Neuron (in vitro differentiated cells): ENCODE results near the gene NUTF2.

Source experiments
- H2AFZ ChIP-seq: one replicate; pipeline ENCODE4 v1.6.1; 2013; ENCODE audit warnings: low read depth, mild to moderate bottlenecking, inconsistent platforms, low read length, moderate library complexity
- H3K27me3 ChIP-seq: one replicate; pipeline ENCODE4 v1.6.1; 2013; ENCODE audit warnings: low read length; ENCODE audit not compliant: insufficient read depth
- H3K36me3 ChIP-seq: one replicate; pipeline ENCODE4 v1.6.1; 2013; ENCODE audit warnings: low read length; ENCODE audit not compliant: insufficient read depth
- H3K4me1 ChIP-seq: one replicate; pipeline ENCODE4 v1.6.1; 2013; ENCODE audit warnings: low read length; ENCODE audit not compliant: insufficient read depth
- H3K4me3 ChIP-seq: 2 replicates; pipeline ENCODE4 v1.5.1; 2013; ENCODE audit warnings: mild to moderate bottlenecking, low read length, moderate library complexity
- H3K9me3 ChIP-seq: one replicate; pipeline ENCODE4 v1.6.1; 2013; ENCODE audit warnings: low read length

Gene NUTF2

GRCh38 chr16:67843343-67843765 is 3.4 kb upstream of the NUTF2 start:
- peaks cover 37% of the 10 kb centered on the region for H3K4me1 ChIP-seq
- no peak overlapping the region for H2AFZ ChIP-seq
- no peaks in the 10 kb centered on the region for H3K36me3 ChIP-seq
- H3K4me3 ChIP-seq, result peak overlapping the region; percentile 85
- H3K9me3 ChIP-seq, result no peaks in the 10 kb centered on the region
- H3K27me3 ChIP-seq, result no peaks in the 10 kb centered on the region

- no peaks in the 10 kb centered on the region for H3K27me3 ChIP-seq
- H3K36me3 ChIP-seq, result peaks cover 5% of the 10 kb centered on the region
- H3K9me3 ChIP-seq, result no peaks in the 10 kb centered on the region
- H3K4me1 ChIP-seq, result peaks cover 37% of the 10 kb centered on the region
- H3K4me3 ChIP-seq, result no peak overlapping the region
- H2AFZ ChIP-seq, result no peak overlapping the region
Measured at GRCh38 chr16:67844497-67844896, 2.2 kb upstream of the NUTF2 start.

- peaks cover 37% of the 10 kb centered on the region for H3K4me1 ChIP-seq
- H3K27me3 ChIP-seq, result no peaks in the 10 kb centered on the region
- no peak overlapping the region for H2AFZ ChIP-seq
- H3K9me3 ChIP-seq, result no peaks in the 10 kb centered on the region
- H3K36me3 ChIP-seq, result peaks cover 7% of the 10 kb centered on the region
- H3K4me3 ChIP-seq, result peak overlapping the region; percentile 96
Measured at GRCh38 chr16:67845291-67846062, 1.3 kb upstream of the NUTF2 start.

GRCh38 chr16:67846063-67846319 is 742 bp upstream of the NUTF2 start:
- H3K27me3 ChIP-seq, result no peaks in the 10 kb centered on the region

GRCh38 chr16:67847064-67847861 is 530 bp downstream of the NUTF2 start, which contains the start of gene CENPT:
Gene CENPT, minus strand, starts transcription at chr16:67847693. Its CDS starts 13,834 bp downstream, at chr16:67833859.
- peak within 1 kb of the TSS; percentile 96 for H3K4me3 ChIP-seq
- peak within 1 kb of the TSS; percentile 51 for H2AFZ ChIP-seq
- no peaks in the 10 kb centered on the region for H3K9me3 ChIP-seq
- H3K36me3 ChIP-seq, result peaks cover 12% of the 10 kb centered on the region
- H3K27me3 ChIP-seq, result no peaks in the 10 kb centered on the region
- peaks cover 37% of the 10 kb centered on the region for H3K4me1 ChIP-seq

More at GRCh38 chr16:67846063-67846319, 742 bp upstream of the NUTF2 start:
- H2AFZ ChIP-seq, result peak overlapping the region; percentile 13
- H3K4me3 ChIP-seq, result peak overlapping the region; percentile 96
- peaks cover 9% of the 10 kb centered on the region for H3K36me3 ChIP-seq
- H3K4me1 ChIP-seq, result peaks cover 37% of the 10 kb centered on the region
- no peaks in the 10 kb centered on the region for H3K9me3 ChIP-seq

GRCh38 chr16:67848118-67848517 is 1.4 kb downstream of the NUTF2 start:
- peaks cover 12% of the 10 kb centered on the region for H3K36me3 ChIP-seq
- H2AFZ ChIP-seq, result no peak overlapping the region
- peaks cover 36% of the 10 kb centered on the region for H3K4me1 ChIP-seq
- H3K9me3 ChIP-seq, result no peaks in the 10 kb centered on the region
- H3K4me3 ChIP-seq, result peak overlapping the region; percentile 96
- H3K27me3 ChIP-seq, result no peaks in the 10 kb centered on the region

GRCh38 chr16:67853670-67854069 is 6.9 kb downstream of the NUTF2 start:
- Histone ChIP-seq H3K9me3 (no peaks in the 10 kb centered on the region), H3K27me3 (no peaks in the 10 kb centered on the region), H3K36me3 (peaks cover 16% of the 10 kb centered on the region), H3K4me1 (no peaks in the 10 kb centered on the region), H3K4me3 (no peak overlapping the region), H2AFZ (no peak overlapping the region)

- H3K36me3 ChIP-seq, result peaks cover 12% of the 10 kb centered on the region
- no peaks in the 10 kb centered on the region for H3K4me1 ChIP-seq
- no peaks in the 10 kb centered on the region for H3K9me3 ChIP-seq
- no peak overlapping the region for H2AFZ ChIP-seq
- H3K27me3 ChIP-seq, result no peaks in the 10 kb centered on the region
- H3K4me3 ChIP-seq, result no peak overlapping the region
Measured at GRCh38 chr16:67855789-67856188, 9.1 kb downstream of the NUTF2 start.

GRCh38 chr16:67856927-67857546 is 10.3 kb downstream of the NUTF2 start:
- H3K36me3 ChIP-seq, result peaks cover 20% of the 10 kb centered on the region
- H3K9me3 ChIP-seq, result no peaks in the 10 kb centered on the region
- H3K27me3 ChIP-seq, result no peaks in the 10 kb centered on the region
- H2AFZ ChIP-seq, result no peak overlapping the region
- H3K4me3 ChIP-seq, result no peak overlapping the region
- H3K4me1 ChIP-seq, result no peaks in the 10 kb centered on the region

GRCh38 chr16:67857547-67858233 is 11.0 kb downstream of the NUTF2 start:
- H3K4me3 ChIP-seq, result no peak overlapping the region
- H2AFZ ChIP-seq, result no peak overlapping the region
- no peaks in the 10 kb centered on the region for H3K4me1 ChIP-seq
- H3K27me3 ChIP-seq, result no peaks in the 10 kb centered on the region
- no peaks in the 10 kb centered on the region for H3K9me3 ChIP-seq
- peaks cover 22% of the 10 kb centered on the region for H3K36me3 ChIP-seq

- no peak overlapping the region for H3K4me3 ChIP-seq
- no peak overlapping the region for H2AFZ ChIP-seq
- H3K27me3 ChIP-seq, result no peaks in the 10 kb centered on the region
- H3K9me3 ChIP-seq, result no peaks in the 10 kb centered on the region
- peaks cover 22% of the 10 kb centered on the region for H3K36me3 ChIP-seq
- no peaks in the 10 kb centered on the region for H3K4me1 ChIP-seq
Measured at GRCh38 chr16:67858500-67858899, 11.8 kb downstream of the NUTF2 start.

- Histone ChIP-seq H2AFZ (no peak overlapping the region), H3K36me3 (peaks cover 29% of the 10 kb centered on the region), H3K27me3 (no peaks in the 10 kb centered on the region), H3K9me3 (no peaks in the 10 kb centered on the region), H3K4me3 (no peak overlapping the region), H3K4me1 (no peaks in the 10 kb centered on the region)
Measured at GRCh38 chr16:67860589-67861398, 14.1 kb downstream of the NUTF2 start.
